ENCODE results near the gene B4GALNT2. TPM values are rescaled to one million over a fixed set of nuclear protein-coding genes. Genes with fewer than 3 reads are reported as not detected.

The B4GALNT2 gene
- total RNA-seq, 1 donor from 2014 or later: 0.98 TPM

GRCh38 chr17:49104511-49105074 is 28.0 kb upstream of the B4GALNT2 start:
- H3K27ac Mint-ChIP-seq (ENCODE audit: unreplicated experiment): no peak overlapping the region
- no peaks in the 10 kb centered on the region for H3K4me1 Mint-ChIP-seq (ENCODE audit: low read depth, unreplicated experiment)
- no peak for DNase-seq
- no peaks in the 10 kb centered on the region for H3K27me3 Mint-ChIP-seq (ENCODE audit: unreplicated experiment)
- no peaks in the 10 kb centered on the region for H3K9me3 Mint-ChIP-seq (ENCODE audit: unreplicated experiment)
- TF ChIP-seq CTCF (IDR thresholded peaks at IDR 0.05; ENCODE audit: partially characterized antibody, unreplicated experiment): no peak
- no peaks in the 10 kb centered on the region for H3K36me3 Mint-ChIP-seq (ENCODE audit: unreplicated experiment)
- H3K4me3 Mint-ChIP-seq (ENCODE audit: unreplicated experiment): no peak overlapping the region

DNA sequence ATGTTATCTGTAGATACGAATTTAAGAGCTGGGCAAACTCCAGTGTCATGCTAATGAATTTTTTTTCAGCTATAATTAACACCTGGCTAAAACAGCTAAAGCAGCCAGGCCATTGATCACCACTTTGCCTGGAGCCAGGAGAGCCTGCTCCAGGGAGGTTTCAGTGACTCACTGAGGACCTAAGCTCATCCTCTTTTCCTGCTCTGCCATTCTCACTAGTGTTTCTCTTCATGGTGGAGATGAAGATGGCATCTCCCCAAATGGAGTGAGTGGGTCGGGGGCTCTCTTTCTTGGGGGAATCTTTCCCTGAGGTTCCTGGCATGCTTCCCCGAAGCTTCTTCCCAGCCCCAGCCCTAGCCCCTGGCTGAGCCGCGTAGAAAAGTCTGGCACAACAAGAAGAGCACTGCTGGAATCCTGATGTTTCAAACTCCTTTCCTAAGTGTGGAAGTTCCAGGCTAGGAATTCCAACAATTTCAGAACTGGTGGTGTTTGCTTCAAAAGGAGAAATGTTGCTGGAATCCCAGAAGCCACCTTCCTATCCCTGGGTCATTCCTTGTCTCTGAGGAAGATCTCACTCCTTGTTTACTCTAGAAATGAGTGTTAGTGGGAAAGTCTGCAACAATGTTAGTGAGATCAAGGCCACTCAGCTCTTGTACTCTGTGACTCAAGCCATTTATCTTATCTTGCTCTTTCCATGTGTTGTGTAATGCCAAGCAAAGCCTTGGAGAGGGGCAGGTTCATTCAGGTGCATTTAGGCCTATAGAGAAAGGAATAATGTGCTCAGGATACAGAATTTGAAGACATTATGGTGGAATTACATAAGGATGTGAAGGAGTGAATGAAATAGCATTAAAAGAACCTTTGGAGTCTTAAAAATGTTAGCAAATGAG is 26.0 kb upstream of the B4GALNT2 start:
- H3K36me3 Mint-ChIP-seq (ENCODE audit: unreplicated experiment): no peaks in the 10 kb centered on the region
- no peak for DNase-seq
- H3K4me3 Mint-ChIP-seq (ENCODE audit: unreplicated experiment): no peak overlapping the region
- no peak for TF ChIP-seq CTCF (IDR thresholded peaks at IDR 0.05; ENCODE audit: partially characterized antibody, unreplicated experiment)
- no peaks in the 10 kb centered on the region for H3K4me1 Mint-ChIP-seq (ENCODE audit: low read depth, unreplicated experiment)
- no peaks in the 10 kb centered on the region for H3K27me3 Mint-ChIP-seq (ENCODE audit: unreplicated experiment)
- no peaks in the 10 kb centered on the region for H3K9me3 Mint-ChIP-seq (ENCODE audit: unreplicated experiment)
- no peak overlapping the region for H3K27ac Mint-ChIP-seq (ENCODE audit: unreplicated experiment)

GRCh38 chr17:49107211-49107557 is 25.4 kb upstream of the B4GALNT2 start:
- H3K4me1 Mint-ChIP-seq (ENCODE audit: low read depth, unreplicated experiment): no peaks in the 10 kb centered on the region
- TF ChIP-seq CTCF (IDR thresholded peaks at IDR 0.05; ENCODE audit: partially characterized antibody, unreplicated experiment): no peak
- no peaks in the 10 kb centered on the region for H3K27me3 Mint-ChIP-seq (ENCODE audit: unreplicated experiment)
- H3K4me3 Mint-ChIP-seq (ENCODE audit: unreplicated experiment): no peak overlapping the region
- no peak overlapping the region for H3K27ac Mint-ChIP-seq (ENCODE audit: unreplicated experiment)
- DNase-seq: no peak
- no peaks in the 10 kb centered on the region for H3K36me3 Mint-ChIP-seq (ENCODE audit: unreplicated experiment)
- no peaks in the 10 kb centered on the region for H3K9me3 Mint-ChIP-seq (ENCODE audit: unreplicated experiment)

- Mint-ChIP-seq H3K27me3 (ENCODE audit: unreplicated experiment) (no peaks in the 10 kb centered on the region), H3K4me1 (ENCODE audit: low read depth, unreplicated experiment) (no peaks in the 10 kb centered on the region), H3K4me3 (ENCODE audit: unreplicated experiment) (no peak overlapping the region), H3K36me3 (ENCODE audit: unreplicated experiment) (no peaks in the 10 kb centered on the region), H3K9me3 (ENCODE audit: unreplicated experiment) (no peaks in the 10 kb centered on the region), H3K27ac (ENCODE audit: unreplicated experiment) (no peak overlapping the region)
- TF ChIP-seq CTCF (IDR thresholded peaks at IDR 0.05; ENCODE audit: partially characterized antibody, unreplicated experiment): no peak
- DNase-seq: no peak
Measured at GRCh38 chr17:49108318-49108717, 24.3 kb upstream of the B4GALNT2 start.

DNA sequence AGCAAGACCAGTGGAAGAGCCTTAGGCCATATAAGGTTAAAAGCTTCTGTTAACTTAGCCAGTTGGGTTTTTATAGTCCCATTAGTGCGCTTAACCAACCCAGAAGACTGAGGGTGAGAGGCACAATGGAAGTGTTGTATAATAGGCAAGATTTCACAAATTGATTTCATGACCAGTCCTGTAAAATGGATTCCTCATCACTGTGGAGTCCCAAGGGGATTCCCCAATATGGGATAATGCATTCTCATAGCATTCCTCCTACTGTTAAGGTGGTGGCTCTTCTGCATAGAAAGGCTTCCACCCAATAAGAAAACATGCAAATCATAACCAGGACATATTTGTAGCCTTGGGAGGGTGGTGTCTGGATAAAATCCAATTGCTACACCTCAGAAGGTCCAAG is 22.1 kb upstream of the B4GALNT2 start:
- Mint-ChIP-seq H3K36me3 (ENCODE audit: unreplicated experiment) (no peaks in the 10 kb centered on the region), H3K27ac (ENCODE audit: unreplicated experiment) (no peak overlapping the region), H3K9me3 (ENCODE audit: unreplicated experiment) (peaks cover 2% of the 10 kb centered on the region), H3K27me3 (ENCODE audit: unreplicated experiment) (no peaks in the 10 kb centered on the region), H3K4me1 (ENCODE audit: low read depth, unreplicated experiment) (no peaks in the 10 kb centered on the region), H3K4me3 (ENCODE audit: unreplicated experiment) (no peak overlapping the region)
- TF ChIP-seq CTCF (IDR thresholded peaks at IDR 0.05; ENCODE audit: partially characterized antibody, unreplicated experiment): no peak
- DNase-seq: no peak

Data from glutamatergic neuron (in vitro differentiated cells).